Rectal smooth muscle tissue (tissue), 1 donor: Measurements from ENCODE around the gene ACAP3.
A peak's percentile ranks its signal among the peaks of the same experiment; 100 is the strongest.
"Not testable (repeated sequence)": the region's sequence is repeated elsewhere in the genome, so short reads cannot be mapped to it uniquely, and the experiment has no call there.

Source experiments
- H3K27ac ChIP-seq: one replicate; pipeline ENCODE4 v1.7.0; 2013; ENCODE audit warnings: low read depth, low read length, inconsistent platforms
- H3K27me3 ChIP-seq: one replicate; pipeline ENCODE4 v1.7.0; 2013; ENCODE audit warnings: low read length; ENCODE audit not compliant: control insufficient read depth, insufficient read depth
- H3K36me3 ChIP-seq: one replicate; pipeline ENCODE4 v1.7.0; 2013; ENCODE audit warnings: low read length; ENCODE audit not compliant: control insufficient read depth, insufficient read depth
- H3K4me1 ChIP-seq: one replicate; pipeline ENCODE4 v1.7.0; 2013; ENCODE audit warnings: low read length; ENCODE audit not compliant: control insufficient read depth, insufficient read depth
- H3K4me3 ChIP-seq: one replicate; pipeline ENCODE4 v1.7.0; 2013; ENCODE audit warnings: low read length
- H3K9ac ChIP-seq: one replicate; pipeline ENCODE4 v1.7.0; 2013; ENCODE audit warnings: low read length

ACAP3 gene

GRCh38 chr1:1322952-1323351 lies 15.2 kb upstream of the ACAP3 start:
- Histone ChIP-seq H3K4me3 (peak overlapping the region; percentile 10), H3K27ac (no peak overlapping the region), H3K9ac (no peak overlapping the region), H3K27me3 (no peaks in the 10 kb centered on the region), H3K4me1 (peaks cover 16% of the 10 kb centered on the region), H3K36me3 (peaks cover 16% of the 10 kb centered on the region)

GRCh38 chr1:1322418-1322817 lies 14.7 kb upstream of the ACAP3 start:
- H3K27ac ChIP-seq: no peak overlapping the region
- H3K4me1 ChIP-seq: peaks cover 19% of the 10 kb centered on the region
- no peak overlapping the region for H3K4me3 ChIP-seq
- H3K36me3 ChIP-seq: peaks cover 16% of the 10 kb centered on the region
- H3K27me3 ChIP-seq: no peaks in the 10 kb centered on the region
- H3K9ac ChIP-seq: no peak overlapping the region

GRCh38 chr1:1321477-1321876 lies 13.7 kb upstream of the ACAP3 start:
- peaks cover 19% of the 10 kb centered on the region for H3K4me1 ChIP-seq
- peaks cover 16% of the 10 kb centered on the region for H3K36me3 ChIP-seq
- H3K4me3 ChIP-seq: no peak overlapping the region
- no peaks in the 10 kb centered on the region for H3K27me3 ChIP-seq
- no peak overlapping the region for H3K9ac ChIP-seq
- H3K27ac ChIP-seq: no peak overlapping the region

GRCh38 chr1:1320666-1321448 lies 13.1 kb upstream of the ACAP3 start:
- no peak overlapping the region for H3K27ac ChIP-seq

GRCh38 chr1:1319646-1319941 lies 11.9 kb upstream of the ACAP3 start:
- Histone ChIP-seq H3K27ac (no peak overlapping the region), H3K36me3 (peaks cover 16% of the 10 kb centered on the region), H3K4me3 (no peak overlapping the region), H3K4me1 (peaks cover 13% of the 10 kb centered on the region), H3K9ac (no peak overlapping the region), H3K27me3 (no peaks in the 10 kb centered on the region)

More at GRCh38 chr1:1320666-1321448, 13.1 kb upstream of the ACAP3 start:
- peaks cover 19% of the 10 kb centered on the region for H3K4me1 ChIP-seq
- no peak overlapping the region for H3K9ac ChIP-seq
- H3K27me3 ChIP-seq: no peaks in the 10 kb centered on the region
- peaks cover 14% of the 10 kb centered on the region for H3K36me3 ChIP-seq
- H3K4me3 ChIP-seq: no peak overlapping the region

GRCh38 chr1:1318777-1319645 lies 11.3 kb upstream of the ACAP3 start:
- no peak overlapping the region for H3K4me3 ChIP-seq
- H3K9ac ChIP-seq: no peak overlapping the region
- peaks cover 22% of the 10 kb centered on the region for H3K36me3 ChIP-seq
- no peaks in the 10 kb centered on the region for H3K27me3 ChIP-seq
- peak overlapping the region; percentile 7 for H3K27ac ChIP-seq
- H3K4me1 ChIP-seq: peaks cover 13% of the 10 kb centered on the region

GRCh38 chr1:1318131-1318652 lies 10.5 kb upstream of the ACAP3 start:
- Histone ChIP-seq H3K27ac (peak overlapping the region; percentile 81), H3K4me1 (peaks cover 13% of the 10 kb centered on the region), H3K9ac (no peak overlapping the region), H3K27me3 (no peaks in the 10 kb centered on the region), H3K36me3 (peaks cover 22% of the 10 kb centered on the region), H3K4me3 (no peak overlapping the region)

- no peak overlapping the region for H3K4me3 ChIP-seq
- H3K4me1 ChIP-seq: peaks cover 10% of the 10 kb centered on the region
- no peak overlapping the region for H3K9ac ChIP-seq
- H3K27me3 ChIP-seq: no peaks in the 10 kb centered on the region
- peak overlapping the region; percentile 81 for H3K27ac ChIP-seq
- peaks cover 27% of the 10 kb centered on the region for H3K36me3 ChIP-seq
These were observed 9.7 kb upstream of the ACAP3 start for GRCh38 chr1:1317420-1317819.

- H3K36me3 ChIP-seq: peaks cover 31% of the 10 kb centered on the region
- not testable (repeated sequence) for H3K4me1 ChIP-seq, H3K27ac ChIP-seq, H3K27me3 ChIP-seq, H3K4me3 ChIP-seq, H3K9ac ChIP-seq
These were observed 8.5 kb upstream of the ACAP3 start for GRCh38 chr1:1316199-1316598.

GRCh38 chr1:1315435-1315954 lies 7.8 kb upstream of the ACAP3 start:
- H3K27me3 ChIP-seq: no peaks in the 10 kb centered on the region
- no peak overlapping the region for H3K27ac ChIP-seq
- H3K36me3 ChIP-seq: peaks cover 31% of the 10 kb centered on the region
- H3K4me1 ChIP-seq: peaks cover 8% of the 10 kb centered on the region
- no peak overlapping the region for H3K4me3 ChIP-seq
- H3K9ac ChIP-seq: no peak overlapping the region

- H3K4me3 ChIP-seq: no peak overlapping the region
- H3K9ac ChIP-seq: no peak overlapping the region
- no peaks in the 10 kb centered on the region for H3K27me3 ChIP-seq
- peaks cover 27% of the 10 kb centered on the region for H3K36me3 ChIP-seq
- H3K27ac ChIP-seq: no peak overlapping the region
- peaks cover 8% of the 10 kb centered on the region for H3K4me1 ChIP-seq
These were observed 7.1 kb upstream of the ACAP3 start for GRCh38 chr1:1314678-1315335.

- H3K4me3 ChIP-seq: no peak overlapping the region
- peaks cover 13% of the 10 kb centered on the region for H3K4me1 ChIP-seq
- H3K36me3 ChIP-seq: peaks cover 22% of the 10 kb centered on the region
- H3K27me3 ChIP-seq: no peaks in the 10 kb centered on the region
- no peak overlapping the region for H3K9ac ChIP-seq
- no peak overlapping the region for H3K27ac ChIP-seq
These were observed 6.5 kb upstream of the ACAP3 start for GRCh38 chr1:1314237-1314586.
